Esophagus squamous epithelium (tissue), 5 donors: Measurements from ENCODE around the gene CEP20. TPM values are rescaled to one million over a fixed set of nuclear protein-coding genes. Genes with fewer than 3 reads are reported as not detected.
A peak's percentile ranks its signal among the peaks of the same experiment; 100 is the strongest.

Source experiments
- DNase-seq: peaks from one replicate; lab custom pipeline; 2025; lab: John Stamatoyannopoulos, UW
- H3K27ac ChIP-seq, 4 donors: fragments of 200-600 bp; sonication (generic); one replicate each; pipeline ENCODE4 v1.5.1; 2016 to 2019; ENCODE audit warnings: mild to moderate bottlenecking in 1 of 4
- H3K27me3 ChIP-seq, 4 donors: fragments of 200-600 bp; sonication (generic); 1 replicate in 3 of 4; 2 replicates in 1 of 4; pipeline versions ENCODE4 v1.5.1 to v1.6.0; 2017 to 2021; ENCODE audit warnings: antibody characterized with exemption in 1 of 4
- H3K36me3 ChIP-seq, 3 donors: fragments of 200-600 bp; sonication (generic); one replicate each; pipeline ENCODE4 v1.5.1; 2016 to 2019
- H3K4me1 ChIP-seq, 3 donors: fragments of 200-600 bp; sonication (generic); one replicate each; pipeline ENCODE4 v1.5.1; 2017 to 2019
- H3K4me3 ChIP-seq, 4 donors: fragments of 200-600 bp; sonication (generic); 1 replicate in 3 of 4; 2 replicates in 1 of 4; pipeline ENCODE4 v1.5.1; 2016 to 2019; ENCODE audit warnings: mild to moderate bottlenecking in 2 of 4, moderate library complexity in 1 of 4
- H3K9me3 ChIP-seq, 3 donors: fragments of 200-600 bp; sonication (generic); one replicate each; pipeline ENCODE4 v1.5.1; 2016 to 2019
- POLR2A ChIP-seq, 4 donors: fragments of 450-650 bp; IDR thresholded peaks; one replicate each; pipeline ENCODE4 v1.6.1; 2017; ENCODE audit warnings: antibody characterized with exemption in 4 of 4, mild to moderate bottlenecking in 4 of 4, moderate library complexity in 3 of 4
- WGBS, 2 donors: methylation state at CpG; one replicate each; pipeline ENCODE4 v1.1.5; 2018; 5-methylcytosine and 5-hydroxymethylcytosine counted together
- intact Hi-C: fragments of 100-400 bp; cut with DNase I; formaldehyde crosslinking; loops from one replicate; pipeline ENCODE4 v1.15.0; 2022
- total RNA-seq, 4 donors: library from RNA; depleted of rRNA; stranded (reverse); fragments of >200 nt; gene quantifications; one replicate each; pipeline ENCODE4 v1.1.0, GENCODE V29; 2016
- TF ChIP-seq, protein P1 (sequence below), 6 experiments: fragments of 450-650 bp in 4 of 6; fragments of 200-600 bp in 2 of 6; sonication (generic) in 2 of 6; IDR thresholded peaks; one replicate each; pipeline ENCODE4 v1.5.1; 2016 to 2019; ENCODE audit warnings: antibody characterized with exemption in 6 of 6, mild to moderate bottlenecking in 4 of 6, moderate library complexity in 4 of 6
- donor health status: DM: yes; HTN: yes; CAD: no.

Gene CEP20
- total RNA-seq, 4 donors from 2014 or later, result 36.1 to 74.3 (median 42.5) TPM

DNA sequence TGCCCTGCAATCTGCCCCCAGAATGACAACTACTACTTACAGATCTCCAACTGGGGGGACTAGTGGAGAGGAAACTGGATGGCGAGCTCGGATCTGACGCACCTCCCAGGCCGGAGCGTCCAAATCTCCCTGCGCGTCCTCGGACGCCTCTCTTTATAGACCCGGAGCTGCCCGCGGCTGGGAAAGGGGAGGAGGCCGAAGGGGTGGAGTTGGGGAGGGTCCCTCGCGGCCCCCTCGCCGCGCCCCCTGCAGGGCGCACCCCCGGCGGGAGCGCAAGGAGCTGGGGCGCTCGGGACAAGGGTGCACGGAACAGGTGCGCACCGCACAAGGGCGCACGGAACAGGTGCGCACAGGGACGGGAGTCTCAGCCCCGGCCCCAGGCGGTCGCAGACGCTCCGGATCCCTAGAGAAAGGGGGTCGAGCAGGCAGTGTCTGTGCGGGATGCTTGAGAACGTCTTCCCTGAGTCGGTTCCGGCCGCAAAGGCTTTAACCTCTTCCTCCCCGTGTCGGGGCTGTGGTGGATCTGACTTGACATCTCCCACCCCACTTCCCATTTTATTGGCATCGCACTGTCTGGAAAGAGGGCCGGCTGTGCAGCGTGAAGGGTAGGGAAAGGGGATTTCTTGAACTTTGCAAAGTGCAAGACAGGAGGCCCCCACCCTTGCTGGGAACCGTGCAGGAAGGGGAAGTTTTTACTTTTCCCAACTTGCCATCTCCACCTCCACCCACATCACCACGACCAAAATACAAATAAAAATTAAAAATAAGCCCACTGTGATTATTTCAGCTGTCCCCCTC, 31.3 kb downstream of the CEP20 start, which contains the start of gene MYH11:
TSS of gene MYH11 (minus strand) at position 128 of the 798 bp plus-strand sequence. CDS start 18,776 bp downstream, outside the sequence.
- Histone ChIP-seq H3K4me1 (peaks cover 12 to 22% (median 16%) of the 10 kb centered on the region in 3 donors), H3K36me3 (no peaks in the 10 kb centered on the region), H3K27ac (peak within 1 kb of the TSS; percentile 28 to 88 (median 76)), H3K4me3 (peak within 1 kb of the TSS; percentile 19 to 66 (median 38)), H3K27me3 (peaks cover 0 to 50% (median 5%) of the 10 kb centered on the region in 4 donors), H3K9me3 (no peaks in the 10 kb centered on the region)
- WGBS, 2 donors, result 0 to 5% methylated on average over 16 to 19 of the region's 49 CpGs
- TF ChIP-seq, protein P1, sequence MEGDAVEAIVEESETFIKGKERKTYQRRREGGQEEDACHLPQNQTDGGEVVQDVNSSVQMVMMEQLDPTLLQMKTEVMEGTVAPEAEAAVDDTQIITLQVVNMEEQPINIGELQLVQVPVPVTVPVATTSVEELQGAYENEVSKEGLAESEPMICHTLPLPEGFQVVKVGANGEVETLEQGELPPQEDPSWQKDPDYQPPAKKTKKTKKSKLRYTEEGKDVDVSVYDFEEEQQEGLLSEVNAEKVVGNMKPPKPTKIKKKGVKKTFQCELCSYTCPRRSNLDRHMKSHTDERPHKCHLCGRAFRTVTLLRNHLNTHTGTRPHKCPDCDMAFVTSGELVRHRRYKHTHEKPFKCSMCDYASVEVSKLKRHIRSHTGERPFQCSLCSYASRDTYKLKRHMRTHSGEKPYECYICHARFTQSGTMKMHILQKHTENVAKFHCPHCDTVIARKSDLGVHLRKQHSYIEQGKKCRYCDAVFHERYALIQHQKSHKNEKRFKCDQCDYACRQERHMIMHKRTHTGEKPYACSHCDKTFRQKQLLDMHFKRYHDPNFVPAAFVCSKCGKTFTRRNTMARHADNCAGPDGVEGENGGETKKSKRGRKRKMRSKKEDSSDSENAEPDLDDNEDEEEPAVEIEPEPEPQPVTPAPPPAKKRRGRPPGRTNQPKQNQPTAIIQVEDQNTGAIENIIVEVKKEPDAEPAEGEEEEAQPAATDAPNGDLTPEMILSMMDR (IDR thresholded peaks at IDR 0.05), result no peak
- TF ChIP-seq POLR2A (IDR thresholded peaks at IDR 0.05), result peak in 2 of 4 donors; percentile 39 to 83
- intact Hi-C loops, result no loop called here
- DNase-seq, result no peak

DNA sequence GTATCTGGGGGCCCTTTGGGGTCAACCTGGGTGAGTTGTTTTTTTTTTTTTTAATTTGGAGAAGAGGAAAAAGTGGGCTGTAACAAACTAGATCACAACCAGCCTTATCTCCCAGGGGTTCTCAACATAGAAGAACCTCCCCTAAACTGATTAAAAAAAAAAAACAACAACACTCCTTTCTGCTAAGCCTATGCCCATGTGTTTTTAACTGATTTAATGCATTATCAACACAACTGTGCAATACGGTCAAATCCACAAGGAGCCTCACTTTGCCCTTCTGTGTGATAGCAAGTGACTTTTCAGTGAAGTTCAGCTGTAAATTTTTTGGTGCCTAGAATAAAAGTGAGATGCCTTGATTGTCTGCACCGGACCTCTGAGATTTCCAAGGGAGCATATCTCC, 32.2 kb downstream of the CEP20 start:
- 44 to 53% methylated on average over 2 of the region's 2 CpGs for WGBS, 2 donors

DNA sequence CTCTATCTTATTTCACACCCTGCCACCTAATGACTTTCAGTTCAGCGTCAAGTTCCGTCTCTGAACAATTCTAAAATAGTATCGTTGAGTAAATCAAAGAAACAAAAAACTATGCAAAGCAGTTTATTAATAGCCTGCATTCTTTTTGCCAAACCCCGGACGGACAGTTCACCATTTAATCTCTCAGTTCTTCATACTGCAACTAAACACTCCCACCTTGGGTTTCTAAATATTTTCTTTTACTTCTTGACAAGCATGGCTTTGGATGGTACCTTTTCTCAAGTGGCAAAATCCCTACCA, 32.7 kb downstream of the CEP20 start:
- DNase-seq, result no peak
- H3K27ac ChIP-seq, result peak overlapping the region; percentile 28 to 88 (median 76)
- no peaks in the 10 kb centered on the region for H3K9me3 ChIP-seq
- 20 to 41% methylated on average over 5 of the region's 5 CpGs for WGBS, 2 donors
- peaks cover 12 to 22% (median 16%) of the 10 kb centered on the region in 3 donors for H3K4me1 ChIP-seq
- no peak for TF ChIP-seq POLR2A (IDR thresholded peaks at IDR 0.05)
- TF ChIP-seq, protein P1 (IDR thresholded peaks at IDR 0.05), result no peak
- no peaks in the 10 kb centered on the region for H3K36me3 ChIP-seq
- peaks cover 0 to 50% (median 5%) of the 10 kb centered on the region in 4 donors for H3K27me3 ChIP-seq
- peak overlapping the region; percentile 6 to 66 (median 38) for H3K4me3 ChIP-seq
- intact Hi-C loops, result no loop called here

More for the DNA sequence above, 32.2 kb downstream of the CEP20 start:
- no peak for DNase-seq
- peaks cover 0 to 50% (median 5%) of the 10 kb centered on the region in 4 donors for H3K27me3 ChIP-seq
- H3K9me3 ChIP-seq, result no peaks in the 10 kb centered on the region
- H3K4me1 ChIP-seq, result peaks cover 12 to 22% (median 16%) of the 10 kb centered on the region in 3 donors
- intact Hi-C loops, result no loop called here
- TF ChIP-seq, protein P1 (IDR thresholded peaks at IDR 0.05), result no peak
- no peak for TF ChIP-seq POLR2A (IDR thresholded peaks at IDR 0.05)
- H3K36me3 ChIP-seq, result no peaks in the 10 kb centered on the region
- peak overlapping the region; percentile 28 to 88 (median 76) for H3K27ac ChIP-seq
- H3K4me3 ChIP-seq, result peak overlapping the region; percentile 6 to 66 (median 38)

DNA sequence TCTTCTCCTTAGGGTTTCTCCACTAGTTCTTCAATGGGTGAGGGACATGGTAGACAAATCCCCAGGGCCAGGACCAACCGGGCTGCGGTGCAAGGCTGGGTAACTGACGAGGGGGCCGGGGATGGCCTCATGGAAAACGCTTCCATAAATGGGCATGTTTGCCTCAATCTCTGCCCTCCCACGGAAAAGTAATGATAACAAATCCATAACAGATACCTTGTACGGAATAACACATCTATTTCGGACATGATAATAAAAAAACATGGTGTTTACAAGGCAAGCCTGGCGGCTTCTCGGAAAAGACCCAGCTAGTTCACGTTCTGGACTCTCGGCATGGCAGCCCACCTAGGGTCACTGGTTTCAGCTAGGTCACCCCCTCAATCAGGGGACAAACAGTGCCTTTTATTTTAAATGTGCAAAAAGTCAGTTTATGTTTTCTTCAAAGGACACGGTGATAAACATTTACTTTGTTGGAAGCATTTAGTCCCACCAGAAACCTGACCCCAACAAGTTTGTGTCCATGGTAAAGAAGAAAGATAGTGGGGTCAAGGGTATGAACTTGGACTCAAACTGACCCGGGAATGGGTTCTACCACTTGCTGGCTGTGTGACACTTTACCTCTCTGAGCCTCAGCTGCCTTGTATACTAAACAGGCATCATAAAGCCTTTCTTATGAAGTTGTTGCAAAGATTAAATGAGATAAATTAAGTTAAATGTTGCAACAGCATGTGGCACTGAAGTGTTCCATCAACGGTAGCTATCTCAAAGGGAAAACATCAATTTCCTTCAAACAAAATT, 33.3 kb downstream of the CEP20 start:
- Histone ChIP-seq H3K36me3 (no peaks in the 10 kb centered on the region), H3K4me1 (peaks cover 12 to 22% (median 16%) of the 10 kb centered on the region in 3 donors), H3K27me3 (peaks cover 0 to 50% (median 5%) of the 10 kb centered on the region in 4 donors), H3K27ac (peak overlapping the region; percentile 28 to 88 (median 76)), H3K4me3 (peak overlapping the region; percentile 6 to 66 (median 38)), H3K9me3 (no peaks in the 10 kb centered on the region)
- DNase-seq, result no peak
- WGBS, 2 donors, result 46 to 55% methylated on average over 15 of the region's 15 CpGs
- intact Hi-C loops, result no loop called here
- peak in 1 of 4 donors; percentile 35 for TF ChIP-seq POLR2A (IDR thresholded peaks at IDR 0.05)
- TF ChIP-seq, protein P1 (IDR thresholded peaks at IDR 0.05), result no peak
